HepG2 (cell line): ENCODE data around the gene PHF8. TPM values are rescaled to one million over a fixed set of nuclear protein-coding genes. Genes with fewer than 3 reads are reported as not detected.

Experiments used
- ATAC-seq: fragments of 200-7000 bp; cut with Tn5 transposase; 3 replicates; pipeline ENCODE4 v1.9.1; 2020; ENCODE audit warnings: mild to moderate bottlenecking, moderate library complexity
- BruUV-seq: library from RNA; stranded (reverse); fragments of 400-500 nt; replicated peaks from 2 replicates; lab custom pipeline; 2021; lab: Mats Ljungman, UMichigan
- CTCF ChIA-PET: fragments of 300-600 bp; formaldehyde crosslinking; extraction: SDS; loops from one replicate; lab custom pipeline; 2021; ENCODE audit warnings: low total read pairs, inconsistent platforms, low intra/inter-chr PET ratio; lab: Yijun Ruan, JAX
- POLR2A ChIA-PET: fragments of 350-600 bp; sonication (Branson Sonifier 250); formaldehyde crosslinking; loops from one replicate; lab custom pipeline; 2020; ENCODE audit warnings: antibody characterized with exemption, inconsistent platforms; lab: Yijun Ruan, JAX
- DNase-seq: peaks from one replicate; pipeline ENCODE4 v3.0.0-alpha.2; 2015; ENCODE audit warnings: low spot score
- FAIRE-seq: peaks from 3 replicates; lab custom pipeline; 2011; peaks lifted over from hg19 to GRCh38; lab: Jason Lieb, UNC
- H2AFZ ChIP-seq: one replicate; pipeline ENCODE4 v1.6.1; 2011; ENCODE audit warnings: low read length, inconsistent platforms
- H3K27ac ChIP-seq: fragments of 300-600 bp; 3 replicates; pipeline ENCODE4 v1.8.0; 2011; ENCODE audit warnings: mixed run types, mild to moderate bottlenecking, mixed read lengths, low read length, inconsistent platforms; ENCODE audit not compliant: insufficient read depth; ENCODE audit errors: extremely low read length
- H3K27me3 ChIP-seq, 2 experiments: fragments of 200-600 bp in 1 of 2; 2 replicates in 1 of 2; 3 replicates in 1 of 2; pipeline versions ENCODE4 v1.6.0 to v1.8.0; 2011; ENCODE audit warnings: low read length in 2 of 2, mild to moderate bottlenecking in 2 of 2, moderate library complexity in 2 of 2, inconsistent platforms in 1 of 2; ENCODE audit not compliant: insufficient read depth in 2 of 2, control insufficient read depth in 1 of 2
- H3K36me3 ChIP-seq, 2 experiments: fragments of 200-600 bp in 1 of 2; replicated peaks in 1 of 2; 2 replicates in 1 of 2; 3 replicates in 1 of 2; pipeline versions ENCODE4 v1.5.1 to v1.8.0; 2011; ENCODE audit warnings: low read length in 2 of 2, inconsistent platforms in 1 of 2; ENCODE audit not compliant: insufficient read depth in 2 of 2, control insufficient read depth in 1 of 2
- H3K4me1 ChIP-seq: 2 replicates; pipeline ENCODE4 v1.5.1; 2012; ENCODE audit warnings: low read length, inconsistent platforms; ENCODE audit not compliant: insufficient read depth
- H3K4me2 ChIP-seq: 2 replicates; pipeline ENCODE4 v1.6.0; 2011; ENCODE audit warnings: low read depth, low read length, inconsistent platforms
- H3K4me3 ChIP-seq, 3 experiments: fragments of 200-600 bp in 1 of 3; sonication (generic), shearing (Covaris generic) in 1 of 3; replicated peaks in 1 of 3; 2 replicates each; pipeline ENCODE4 v1.5.1; 2011 to 2016; ENCODE audit warnings: low read length in 3 of 3, inconsistent platforms in 2 of 3, low read depth in 2 of 3, mild to moderate bottlenecking in 2 of 3, control low read depth in 1 of 3, mixed read lengths in 1 of 3; ENCODE audit not compliant: insufficient read depth in 1 of 3
- H3K79me2 ChIP-seq: one replicate; pipeline ENCODE4 v1.6.1; 2011; ENCODE audit warnings: low read length, inconsistent platforms; ENCODE audit not compliant: insufficient read depth
- H3K9ac ChIP-seq: 2 replicates; pipeline ENCODE4 v1.6.0; 2011; ENCODE audit warnings: mild to moderate bottlenecking, low read depth, low read length, inconsistent platforms; ENCODE audit not compliant: insufficient read depth
- H3K9me3 ChIP-seq: 2 replicates; pipeline ENCODE4 v1.5.1; 2012; ENCODE audit warnings: mild to moderate bottlenecking, low read length
- H4K20me1 ChIP-seq: 2 replicates; pipeline ENCODE4 v1.6.0; 2011; ENCODE audit warnings: inconsistent platforms, mild to moderate bottlenecking, low read length, moderate library complexity; ENCODE audit not compliant: insufficient read depth
- AHR ChIP-seq: IDR thresholded peaks from 2 replicates; pipeline ENCODE4 v1.6.1; 2018; ENCODE audit warnings: missing genetic modification reagents, missing compliant biosample characterization
- DNMT1 ChIP-seq: sonication (generic); formaldehyde crosslinking; IDR thresholded peaks from 2 replicates; pipeline ENCODE4 v1.5.1; 2020; ENCODE audit warnings: mild to moderate bottlenecking, missing genetic modification reagents
- ETS1 ChIP-seq: sonication (generic); formaldehyde crosslinking; IDR thresholded peaks from 2 replicates; pipeline ENCODE4 v1.4.0; 2020; ENCODE audit warnings: missing genetic modification reagents
- GATAD1 ChIP-seq: IDR thresholded peaks from 2 replicates; pipeline ENCODE4 v1.6.1; 2016; ENCODE audit warnings: missing genetic modification reagents, missing compliant biosample characterization
- MXI1 ChIP-seq: IDR thresholded peaks from 3 replicates; pipeline ENCODE4 v1.6.1; 2012; ENCODE audit warnings: low read depth, low read length, inconsistent platforms, borderline replicate concordance
- SMARCC2 ChIP-seq: fragments of 450-650 bp; IDR thresholded peaks from 2 replicates; pipeline ENCODE4 v1.6.1; 2017; ENCODE audit warnings: antibody characterized with exemption, mild to moderate bottlenecking
- TCF7L2 ChIP-seq: IDR thresholded peaks from 2 replicates; pipeline ENCODE4 v1.6.1; 2011; ENCODE audit warnings: mild to moderate bottlenecking, low read depth, low read length, moderate library complexity
- ZFP37 ChIP-seq: sonication (generic); formaldehyde crosslinking; IDR thresholded peaks from 2 replicates; pipeline ENCODE4 v1.4.0; 2020; ENCODE audit warnings: missing genetic modification reagents, borderline replicate concordance
- ZNF20 ChIP-seq: sonication (generic); formaldehyde crosslinking; IDR thresholded peaks from 2 replicates; pipeline ENCODE4 v1.4.0; 2020; ENCODE audit warnings: mild to moderate bottlenecking, moderate library complexity, missing genetic modification reagents
- ZNF343 ChIP-seq: sonication (generic); formaldehyde crosslinking; IDR thresholded peaks from 2 replicates; pipeline ENCODE4 v1.4.0; 2020; ENCODE audit warnings: mild to moderate bottlenecking, missing genetic modification reagents
- ZNF552 ChIP-seq: sonication (generic); formaldehyde crosslinking; IDR thresholded peaks from 2 replicates; pipeline ENCODE4 v1.9.0; 2022; ENCODE audit warnings: missing genetic modification reagents, mild to moderate bottlenecking, borderline replicate concordance
- ZSCAN9 ChIP-seq: IDR thresholded peaks from 2 replicates; pipeline ENCODE4 v1.6.1; 2016; ENCODE audit warnings: borderline replicate concordance
- WGBS: methylation state at CpG from one replicate; pipeline ENCODE4 v1.1.6; 2017; ENCODE audit warnings: low lambda C conversion rate; 5-methylcytosine and 5-hydroxymethylcytosine counted together
- in situ Hi-C: cut with HindIII; loops from 2 replicates; pipeline ENCODE4 v1.10.0; 2017; ENCODE audit warnings: low pct_unique_long_range_greater_than_20kb; ENCODE audit not compliant: extremely low pct_ligation_motif_present
- intact Hi-C: fragments of 100-400 bp; cut with micrococcal nuclease; formaldehyde crosslinking; loops from one replicate; pipeline ENCODE4 v1.10.0; 2022; ENCODE audit not compliant: unreplicated experiment
- polyA plus RNA-seq, 8 experiments: library from polyadenylated mRNA; depleted of rRNA in 3 of 8; stranded (reverse) in 7 of 8; unstranded in 1 of 8; fragments of >200 nt; fragmentation: Illumina TruSeq in 4 of 8; extraction: Trizol in 4 of 8; gene quantifications; 2 replicates each; pipeline versions ENCODE4 v1.2.1 to v1.2.3, GENCODE V29; 2011 to 2016; ENCODE audit warnings: low read depth in 4 of 8, missing spikeins in 1 of 8, mixed read lengths in 1 of 8; ENCODE audit not compliant: insufficient read depth in 1 of 8
- total RNA-seq, 5 experiments: library from RNA; depleted of rRNA; stranded (reverse); fragments of >200 nt; fragmentation: Illumina TruSeq; extraction: Trizol; gene quantifications; 2 replicates each; pipeline ENCODE4 v1.2.3, GENCODE V29; 2016; ENCODE audit warnings: low read depth in 1 of 5
- TF ChIP-seq, protein P1 (sequence below), 2 experiments: fragments of 450-650 bp in 1 of 2; sonication (generic) in 1 of 2; formaldehyde crosslinking; IDR thresholded peaks; 2 replicates each; pipeline versions ENCODE4 v1.5.0 to v1.8.0; 2020 to 2022; ENCODE audit warnings: mild to moderate bottlenecking in 1 of 2, missing genetic modification reagents in 1 of 2
- TF ChIP-seq, protein P2 (sequence below): sonication (generic); formaldehyde crosslinking; IDR thresholded peaks from 2 replicates; pipeline ENCODE4 v1.4.0; 2020; ENCODE audit warnings: missing genetic modification reagents, mild to moderate bottlenecking, borderline replicate concordance
- TF ChIP-seq, protein P3 (sequence below): IDR thresholded peaks from 2 replicates; pipeline ENCODE4 v1.6.1; 2016; ENCODE audit warnings: missing genetic modification reagents, missing compliant biosample characterization

PHF8 gene
- total and polyA plus RNA-seq, 2 of the 13 experiments (the other 11 are each of a cell fraction or from before 2014, with no cell fraction given): 15.5 to 19.1 TPM

GRCh38 chrX:53997724-53998123 lies 46.5 kb downstream of the PHF8 start:
- Histone ChIP-seq H3K4me3 (no peak overlapping the region), H3K36me3 (peaks cover 17 to 54% of the 10 kb centered on the region in 2 experiments), H3K4me1 (0 out of 2 replicates have a peak, but pooled peaks cover 7% of the 10 kb centered on the region), H3K9me3 (no peaks in the 10 kb centered on the region), H3K27ac (no peak overlapping the region), H4K20me1 (no peaks in the 10 kb centered on the region), H3K9ac (no peak overlapping the region), H2AFZ (no peak overlapping the region), H3K79me2 (no peaks in the 10 kb centered on the region), H3K27me3 (no peaks in the 10 kb centered on the region), H3K4me2 (no peak overlapping the region)
- ChIA-PET CTCF (no interaction called here), POLR2A (no interaction called here)
- no peak for DNase-seq
- FAIRE-seq: no peak
- BruUV-seq: no TSS peak
- 100% methylated on average over 2 of the region's 2 CpGs for WGBS
- ATAC-seq: no peak
- in situ Hi-C loops: no loop called here
- intact Hi-C loops: no loop called here
- TF ChIP-seq ETS1 (no peak), MXI1 (no peak), TCF7L2 (no peak), GATAD1 (CRISPR knock-in tag) (no peak), ZSCAN9 (CRISPR knock-in tag) (no peak), ZNF343 (CRISPR knock-in tag) (no peak), ZNF20 (CRISPR knock-in tag) (no peak), DNMT1 (CRISPR knock-in tag) (no peak), ZNF552 (CRISPR knock-in tag) (no peak), SMARCC2 (no peak), AHR (CRISPR knock-in tag) (no peak), ZFP37 (no peak)
- TF ChIP-seq, protein P1, sequence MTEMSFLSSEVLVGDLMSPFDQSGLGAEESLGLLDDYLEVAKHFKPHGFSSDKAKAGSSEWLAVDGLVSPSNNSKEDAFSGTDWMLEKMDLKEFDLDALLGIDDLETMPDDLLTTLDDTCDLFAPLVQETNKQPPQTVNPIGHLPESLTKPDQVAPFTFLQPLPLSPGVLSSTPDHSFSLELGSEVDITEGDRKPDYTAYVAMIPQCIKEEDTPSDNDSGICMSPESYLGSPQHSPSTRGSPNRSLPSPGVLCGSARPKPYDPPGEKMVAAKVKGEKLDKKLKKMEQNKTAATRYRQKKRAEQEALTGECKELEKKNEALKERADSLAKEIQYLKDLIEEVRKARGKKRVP (CRISPR knock-in tag; IDR thresholded peaks at IDR 0.05): no peak
- TF ChIP-seq, protein P2, sequence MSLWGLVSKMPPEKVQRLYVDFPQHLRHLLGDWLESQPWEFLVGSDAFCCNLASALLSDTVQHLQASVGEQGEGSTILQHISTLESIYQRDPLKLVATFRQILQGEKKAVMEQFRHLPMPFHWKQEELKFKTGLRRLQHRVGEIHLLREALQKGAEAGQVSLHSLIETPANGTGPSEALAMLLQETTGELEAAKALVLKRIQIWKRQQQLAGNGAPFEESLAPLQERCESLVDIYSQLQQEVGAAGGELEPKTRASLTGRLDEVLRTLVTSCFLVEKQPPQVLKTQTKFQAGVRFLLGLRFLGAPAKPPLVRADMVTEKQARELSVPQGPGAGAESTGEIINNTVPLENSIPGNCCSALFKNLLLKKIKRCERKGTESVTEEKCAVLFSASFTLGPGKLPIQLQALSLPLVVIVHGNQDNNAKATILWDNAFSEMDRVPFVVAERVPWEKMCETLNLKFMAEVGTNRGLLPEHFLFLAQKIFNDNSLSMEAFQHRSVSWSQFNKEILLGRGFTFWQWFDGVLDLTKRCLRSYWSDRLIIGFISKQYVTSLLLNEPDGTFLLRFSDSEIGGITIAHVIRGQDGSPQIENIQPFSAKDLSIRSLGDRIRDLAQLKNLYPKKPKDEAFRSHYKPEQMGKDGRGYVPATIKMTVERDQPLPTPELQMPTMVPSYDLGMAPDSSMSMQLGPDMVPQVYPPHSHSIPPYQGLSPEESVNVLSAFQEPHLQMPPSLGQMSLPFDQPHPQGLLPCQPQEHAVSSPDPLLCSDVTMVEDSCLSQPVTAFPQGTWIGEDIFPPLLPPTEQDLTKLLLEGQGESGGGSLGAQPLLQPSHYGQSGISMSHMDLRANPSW: no peak
- TF ChIP-seq, protein P3, sequence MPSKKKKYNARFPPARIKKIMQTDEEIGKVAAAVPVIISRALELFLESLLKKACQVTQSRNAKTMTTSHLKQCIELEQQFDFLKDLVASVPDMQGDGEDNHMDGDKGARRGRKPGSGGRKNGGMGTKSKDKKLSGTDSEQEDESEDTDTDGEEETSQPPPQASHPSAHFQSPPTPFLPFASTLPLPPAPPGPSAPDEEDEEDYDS (CRISPR knock-in tag): no peak
